Measurements from ENCODE around the gene LEAP2. TPM values are rescaled to one million over a fixed set of nuclear protein-coding genes. Genes with fewer than 3 reads are reported as not detected.

LEAP2 gene
- total and polyA plus RNA-seq, 10 of the 15 experiments (the other 5 are each of a cell fraction or from before 2014, with no cell fraction given), result 1.9 to 8.8 (median 2.3) TPM

GRCh38 chr5:132868754-132869153 lies 4.7 kb upstream of the LEAP2 start:
- Histone ChIP-seq H3K4me3 (no peak overlapping the region), H3K27ac (ENCODE audit: control insufficient read depth, insufficient read depth) (no peak overlapping the region), H3K79me2 (ENCODE audit: control insufficient read depth, insufficient read depth, low read length) (peaks cover 19% of the 10 kb centered on the region), H3K36me3 (ENCODE audit: control insufficient read depth in 2 of 2, insufficient read depth in 2 of 2, low read length in 1 of 2) (peaks cover 1 to 21% of the 10 kb centered on the region in 2 experiments), H3K9ac (ENCODE audit: control insufficient read depth, insufficient read depth, low read length) (no peak overlapping the region), H3K4me1 (ENCODE audit: control insufficient read depth, insufficient read depth, low read length) (peaks cover 3% of the 10 kb centered on the region), H3K9me3 (replicated peaks; ENCODE audit: control insufficient read depth, insufficient read depth, low read length) (no peaks in the 10 kb centered on the region), H2AFZ (ENCODE audit: control insufficient read depth, low read depth, low read length) (no peak overlapping the region), H3K4me2 (ENCODE audit: control insufficient read depth, insufficient read depth) (no peak overlapping the region), H3K27me3 (replicated peaks in 1 of 2; ENCODE audit: control insufficient read depth in 2 of 2, insufficient read depth in 2 of 2, low read length in 1 of 2) (no peaks in the 10 kb centered on the region), H4K20me1 (ENCODE audit: control insufficient read depth, insufficient read depth) (no peaks in the 10 kb centered on the region)
- POLR2A ChIA-PET, result interaction anchor here (0.6 to 1.1 kb wide), 3 partner anchors 14 to 158 kb away, joined by 3 read pairs; no protein-coding TSS in a partner anchor
- FAIRE-seq (no peak), DNase-seq (ENCODE audit: low read depth, low spot score) (no peak), ATAC-seq (no peak)
- 83% methylated on average over 4 of the region's 4 CpGs for WGBS (ENCODE audit: insufficient coverage, insufficient replicate concordance, low lambda C conversion rate, missing lambda C conversion rate)
- no TSS peak for BruUV-seq (replicated peaks)
- in situ Hi-C loops (cut with MboI) (no loop called here), intact Hi-C loops (cut with micrococcal nuclease; ENCODE audit: unreplicated experiment) (loop anchor here (5.0 kb wide), 1 partner anchor 206 kb away; no protein-coding TSS in a partner anchor)
- SMC1A ChIA-PET (ENCODE audit: uncharacterized antibody, unreplicated experiment), result interaction anchor here (1.0 to 1.4 kb wide), 2 partner anchors 22 to 118 kb away, joined by 3 to 4 read pairs; no protein-coding TSS in a partner anchor
- RAD21 ChIA-PET (ENCODE audit: unreplicated experiment), result interaction anchor here (1.0 kb wide), 1 partner anchor 14 kb away, joined by 3 read pairs; no protein-coding TSS in a partner anchor
- TF ChIP-seq SUPT20H (IDR thresholded peaks at IDR 0.05; ENCODE audit: borderline replicate concordance, control insufficient read depth, low read depth, low read length), result no peak
- TF ChIP-seq YBX1 (IDR thresholded peaks at IDR 0.05), result no peak
- TF ChIP-seq POLR2AphosphoS2 (IDR thresholded peaks at IDR 0.05; ENCODE audit: low read depth, low read length), result no peak
- TF ChIP-seq EED (IDR thresholded peaks at IDR 0.05; ENCODE audit: low read depth), result no peak
- no peak for TF ChIP-seq PAX8 (IDR thresholded peaks at IDR 0.05)
- TF ChIP-seq BRCA1 (IDR thresholded peaks at IDR 0.05; ENCODE audit: low read depth, low read length), result no peak
- CTCF ChIA-PET, result interaction anchor here (0.6 to 1.4 kb wide), 5 partner anchors 12 to 245 kb away, joined by 3 to 5 read pairs (median 4); no protein-coding TSS in a partner anchor

DNA sequence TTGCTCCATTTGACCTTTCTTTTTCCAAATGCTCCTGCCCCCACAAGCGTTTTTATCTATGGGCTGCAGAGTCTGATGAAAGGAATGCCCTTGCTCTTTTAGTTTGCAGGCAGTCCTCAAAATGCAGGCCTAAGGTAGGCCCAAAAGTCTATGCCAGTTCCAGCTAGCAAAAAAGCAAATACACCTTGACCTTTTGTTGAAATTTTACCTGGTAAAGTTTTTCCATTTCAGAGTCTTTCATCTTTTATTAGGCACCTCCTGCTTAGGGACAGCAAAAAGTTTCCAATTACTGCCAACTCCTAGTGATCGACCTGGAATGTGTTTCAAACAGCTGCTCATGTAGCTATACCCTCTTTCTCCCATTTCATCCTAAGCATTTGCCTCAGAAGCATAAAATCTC lies 2.7 kb upstream of the LEAP2 start:
- FAIRE-seq (no peak), ATAC-seq (no peak), DNase-seq (ENCODE audit: low read depth, low spot score) (no peak)
- Histone ChIP-seq H3K36me3 (ENCODE audit: control insufficient read depth in 2 of 2, insufficient read depth in 2 of 2, low read length in 1 of 2) (peaks cover 3 to 21% of the 10 kb centered on the region in 2 experiments), H2AFZ (ENCODE audit: control insufficient read depth, low read depth, low read length) (no peak overlapping the region), H4K20me1 (ENCODE audit: control insufficient read depth, insufficient read depth) (no peaks in the 10 kb centered on the region), H3K27ac (ENCODE audit: control insufficient read depth, insufficient read depth) (no peak overlapping the region), H3K9ac (ENCODE audit: control insufficient read depth, insufficient read depth, low read length) (no peak overlapping the region), H3K27me3 (replicated peaks in 1 of 2; ENCODE audit: control insufficient read depth in 2 of 2, insufficient read depth in 2 of 2, low read length in 1 of 2) (no peaks in the 10 kb centered on the region), H3K4me2 (ENCODE audit: control insufficient read depth, insufficient read depth) (no peak overlapping the region), H3K79me2 (ENCODE audit: control insufficient read depth, insufficient read depth, low read length) (peaks cover 19% of the 10 kb centered on the region), H3K4me3 (no peak overlapping the region), H3K9me3 (replicated peaks; ENCODE audit: control insufficient read depth, insufficient read depth, low read length) (no peaks in the 10 kb centered on the region), H3K4me1 (ENCODE audit: control insufficient read depth, insufficient read depth, low read length) (peaks cover under 1% of the 10 kb centered on the region)
- ChIA-PET RAD21 (ENCODE audit: unreplicated experiment) (no interaction called here), SMC1A (ENCODE audit: uncharacterized antibody, unreplicated experiment) (interaction anchor here (0.8 to 0.9 kb wide), 2 partner anchors 13 to 21 kb away, joined by 3 to 5 read pairs; no protein-coding TSS in a partner anchor), CTCF (interaction anchor here (0.7 to 1.5 kb wide), 2 partner anchors 42 to 154 kb away, joined by 3 to 4 read pairs; no protein-coding TSS in a partner anchor), POLR2A (interaction anchor here (0.5 to 0.9 kb wide), 2 partner anchors 9 to 92 kb away, joined by 3 read pairs; no protein-coding TSS in a partner anchor)
- WGBS (ENCODE audit: insufficient coverage, insufficient replicate concordance, low lambda C conversion rate, missing lambda C conversion rate), result 54% methylated on average over 2 of the region's 2 CpGs
- intact Hi-C loops (cut with micrococcal nuclease; ENCODE audit: unreplicated experiment), result no loop called here
- in situ Hi-C loops (cut with MboI), result no loop called here
- BruUV-seq (replicated peaks), result no TSS peak
- TF ChIP-seq CREB1 (IDR thresholded peaks at IDR 0.05; ENCODE audit: low read depth), result no peak
- TF ChIP-seq LARP7 (IDR thresholded peaks at IDR 0.05), result no peak
- no peak for TF ChIP-seq RELA (IDR thresholded peaks at IDR 0.05; ENCODE audit: borderline replicate concordance, partially characterized antibody)
- TF ChIP-seq, protein P1, sequence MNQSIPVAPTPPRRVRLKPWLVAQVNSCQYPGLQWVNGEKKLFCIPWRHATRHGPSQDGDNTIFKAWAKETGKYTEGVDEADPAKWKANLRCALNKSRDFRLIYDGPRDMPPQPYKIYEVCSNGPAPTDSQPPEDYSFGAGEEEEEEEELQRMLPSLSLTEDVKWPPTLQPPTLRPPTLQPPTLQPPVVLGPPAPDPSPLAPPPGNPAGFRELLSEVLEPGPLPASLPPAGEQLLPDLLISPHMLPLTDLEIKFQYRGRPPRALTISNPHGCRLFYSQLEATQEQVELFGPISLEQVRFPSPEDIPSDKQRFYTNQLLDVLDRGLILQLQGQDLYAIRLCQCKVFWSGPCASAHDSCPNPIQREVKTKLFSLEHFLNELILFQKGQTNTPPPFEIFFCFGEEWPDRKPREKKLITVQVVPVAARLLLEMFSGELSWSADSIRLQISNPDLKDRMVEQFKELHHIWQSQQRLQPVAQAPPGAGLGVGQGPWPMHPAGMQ (IDR thresholded peaks at IDR 0.05; ENCODE audit: borderline replicate concordance), result no peak
- no peak for TF ChIP-seq ATF7 (IDR thresholded peaks at IDR 0.05; ENCODE audit: low read depth)
- no peak for TF ChIP-seq ZNF217 (IDR thresholded peaks at IDR 0.05)
- no peak for TF ChIP-seq ZSCAN29 (IDR thresholded peaks at IDR 0.05)
- TF ChIP-seq, protein P2, sequence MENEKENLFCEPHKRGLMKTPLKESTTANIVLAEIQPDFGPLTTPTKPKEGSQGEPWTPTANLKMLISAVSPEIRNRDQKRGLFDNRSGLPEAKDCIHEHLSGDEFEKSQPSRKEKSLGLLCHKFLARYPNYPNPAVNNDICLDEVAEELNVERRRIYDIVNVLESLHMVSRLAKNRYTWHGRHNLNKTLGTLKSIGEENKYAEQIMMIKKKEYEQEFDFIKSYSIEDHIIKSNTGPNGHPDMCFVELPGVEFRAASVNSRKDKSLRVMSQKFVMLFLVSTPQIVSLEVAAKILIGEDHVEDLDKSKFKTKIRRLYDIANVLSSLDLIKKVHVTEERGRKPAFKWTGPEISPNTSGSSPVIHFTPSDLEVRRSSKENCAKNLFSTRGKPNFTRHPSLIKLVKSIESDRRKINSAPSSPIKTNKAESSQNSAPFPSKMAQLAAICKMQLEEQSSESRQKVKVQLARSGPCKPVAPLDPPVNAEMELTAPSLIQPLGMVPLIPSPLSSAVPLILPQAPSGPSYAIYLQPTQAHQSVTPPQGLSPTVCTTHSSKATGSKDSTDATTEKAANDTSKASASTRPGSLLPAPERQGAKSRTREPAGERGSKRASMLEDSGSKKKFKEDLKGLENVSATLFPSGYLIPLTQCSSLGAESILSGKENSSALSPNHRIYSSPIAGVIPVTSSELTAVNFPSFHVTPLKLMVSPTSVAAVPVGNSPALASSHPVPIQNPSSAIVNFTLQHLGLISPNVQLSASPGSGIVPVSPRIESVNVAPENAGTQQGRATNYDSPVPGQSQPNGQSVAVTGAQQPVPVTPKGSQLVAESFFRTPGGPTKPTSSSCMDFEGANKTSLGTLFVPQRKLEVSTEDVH (IDR thresholded peaks at IDR 0.05; ENCODE audit: low read depth, partially characterized antibody), result no peak
- TF ChIP-seq TBL1XR1 (IDR thresholded peaks at IDR 0.05; ENCODE audit: low read depth, low read length), result no peak

Measured in GM12878 (cell line).